Loucy (cell line): ENCODE results near the gene IHH.

ENCODE experiments used
- H2AFZ ChIP-seq: fragments of 200-600 bp; sonication (generic); 2 replicates; pipeline ENCODE4 v1.6.0; 2016; ENCODE audit warnings: antibody characterized with exemption, mild to moderate bottlenecking, low read length, moderate library complexity
- H3F3A ChIP-seq: fragments of 200-600 bp; 2 replicates; pipeline ENCODE4 v1.6.0; 2016; ENCODE audit warnings: antibody characterized with exemption, low read depth, mild to moderate bottlenecking
- H3K27me3 ChIP-seq: fragments of 200-600 bp; sonication (generic); 2 replicates; pipeline ENCODE4 v1.6.1; 2014; ENCODE audit warnings: low read length, mild to moderate bottlenecking; ENCODE audit not compliant: insufficient read depth, poor library complexity, severe bottlenecking
- H3K36me3 ChIP-seq: fragments of 200-600 bp; sonication (generic); 2 replicates; pipeline ENCODE4 v1.6.1; 2016; ENCODE audit warnings: low read length; ENCODE audit not compliant: insufficient read depth
- H3K4me1 ChIP-seq: fragments of 200-600 bp; sonication (generic); 2 replicates; pipeline ENCODE4 v1.5.1; 2014; ENCODE audit warnings: low read length, mild to moderate bottlenecking; ENCODE audit not compliant: insufficient read depth, poor library complexity, severe bottlenecking
- H3K4me2 ChIP-seq: fragments of 200-600 bp; sonication (generic); 2 replicates; pipeline ENCODE4 v1.6.0; 2014; ENCODE audit warnings: antibody characterized with exemption, low read length, low read depth, mild to moderate bottlenecking; ENCODE audit not compliant: poor library complexity, severe bottlenecking
- H3K4me3 ChIP-seq: fragments of 200-600 bp; sonication (generic); 2 replicates; pipeline ENCODE4 v1.5.1; 2014; ENCODE audit warnings: low read length, mild to moderate bottlenecking, mixed read lengths; ENCODE audit not compliant: poor library complexity, severe bottlenecking
- H3K79me2 ChIP-seq: fragments of 200-600 bp; sonication (generic); 2 replicates; pipeline ENCODE4 v1.6.1; 2014; ENCODE audit warnings: low read length; ENCODE audit not compliant: insufficient read depth
- H3K9ac ChIP-seq: fragments of 200-600 bp; sonication (generic); 2 replicates; pipeline ENCODE4 v1.6.0; 2014; ENCODE audit warnings: mild to moderate bottlenecking, low read depth, low read length, moderate library complexity; ENCODE audit not compliant: poor library complexity, severe bottlenecking
- H3K9me2 ChIP-seq: fragments of 200-600 bp; sonication (generic); replicated peaks from 2 replicates; pipeline ENCODE4 v1.6.1; 2016; ENCODE audit warnings: low read depth, low read length, mixed read lengths
- H3K9me3 ChIP-seq: fragments of 200-600 bp; sonication (generic); 2 replicates; pipeline ENCODE4 v1.6.1; 2014; ENCODE audit warnings: mild to moderate bottlenecking, antibody characterized with exemption, low read length, low read depth; ENCODE audit not compliant: insufficient read depth
- H4K20me1 ChIP-seq: fragments of 200-600 bp; sonication (generic); 2 replicates; pipeline ENCODE4 v1.6.0; 2014; ENCODE audit warnings: antibody characterized with exemption, low read length, mild to moderate bottlenecking; ENCODE audit not compliant: insufficient read depth, poor library complexity, severe bottlenecking
- EZH2phosphoT487 ChIP-seq: fragments of 200-600 bp; IDR thresholded peaks from 2 replicates; pipeline ENCODE4 v1.6.1; 2018; ENCODE audit warnings: antibody characterized with exemption, mild to moderate bottlenecking, moderate library complexity, borderline replicate concordance
- TF ChIP-seq, protein P1 (sequence below): fragments of 200-600 bp; sonication (generic); conservative IDR thresholded peaks from 2 replicates; pipeline ENCODE4 v1.5.1; 2014; ENCODE audit warnings: mild to moderate bottlenecking, antibody characterized with exemption, low read length

The IHH gene

DNA sequence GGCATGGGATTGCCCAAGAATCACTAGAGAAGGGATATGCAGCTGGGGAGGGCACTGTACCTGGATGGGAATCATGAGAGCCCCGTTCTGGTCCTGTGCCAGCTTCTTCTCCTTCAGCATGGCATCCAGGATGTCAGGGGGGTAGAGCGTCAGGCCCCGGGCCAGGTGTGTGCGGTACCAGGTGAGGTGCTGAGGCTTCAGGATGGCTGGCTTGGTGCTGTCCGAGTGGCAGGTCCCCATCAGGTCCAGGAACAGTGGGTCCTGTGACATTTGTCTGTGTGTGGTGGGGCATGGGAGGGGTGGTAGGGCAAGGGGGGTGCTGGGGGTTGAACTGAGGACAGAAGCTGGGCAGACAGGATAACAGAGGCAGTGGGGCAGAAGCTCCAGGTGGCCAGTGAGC is 32.6 kb downstream of the IHH start:
- H3K4me2 ChIP-seq, result no peak overlapping the region
- no peak overlapping the region for H2AFZ ChIP-seq
- no peak overlapping the region for H3K4me3 ChIP-seq
- H3K9me3 ChIP-seq, result no peaks in the 10 kb centered on the region
- no peaks in the 10 kb centered on the region for H3K27me3 ChIP-seq
- H3K9ac ChIP-seq, result no peak overlapping the region
- TF ChIP-seq, protein P1, sequence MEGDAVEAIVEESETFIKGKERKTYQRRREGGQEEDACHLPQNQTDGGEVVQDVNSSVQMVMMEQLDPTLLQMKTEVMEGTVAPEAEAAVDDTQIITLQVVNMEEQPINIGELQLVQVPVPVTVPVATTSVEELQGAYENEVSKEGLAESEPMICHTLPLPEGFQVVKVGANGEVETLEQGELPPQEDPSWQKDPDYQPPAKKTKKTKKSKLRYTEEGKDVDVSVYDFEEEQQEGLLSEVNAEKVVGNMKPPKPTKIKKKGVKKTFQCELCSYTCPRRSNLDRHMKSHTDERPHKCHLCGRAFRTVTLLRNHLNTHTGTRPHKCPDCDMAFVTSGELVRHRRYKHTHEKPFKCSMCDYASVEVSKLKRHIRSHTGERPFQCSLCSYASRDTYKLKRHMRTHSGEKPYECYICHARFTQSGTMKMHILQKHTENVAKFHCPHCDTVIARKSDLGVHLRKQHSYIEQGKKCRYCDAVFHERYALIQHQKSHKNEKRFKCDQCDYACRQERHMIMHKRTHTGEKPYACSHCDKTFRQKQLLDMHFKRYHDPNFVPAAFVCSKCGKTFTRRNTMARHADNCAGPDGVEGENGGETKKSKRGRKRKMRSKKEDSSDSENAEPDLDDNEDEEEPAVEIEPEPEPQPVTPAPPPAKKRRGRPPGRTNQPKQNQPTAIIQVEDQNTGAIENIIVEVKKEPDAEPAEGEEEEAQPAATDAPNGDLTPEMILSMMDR, result no peak
- no peak for TF ChIP-seq EZH2phosphoT487
- H3F3A ChIP-seq, result no peaks in the 10 kb centered on the region
- H4K20me1 ChIP-seq, result no peaks in the 10 kb centered on the region
- H3K9me2 ChIP-seq, result no peaks in the 10 kb centered on the region
- H3K4me1 ChIP-seq, result no peaks in the 10 kb centered on the region
- no peaks in the 10 kb centered on the region for H3K36me3 ChIP-seq
- no peaks in the 10 kb centered on the region for H3K79me2 ChIP-seq

GRCh38 chr2:219027511-219028055 is 33.1 kb downstream of the IHH start:
- Histone ChIP-seq H3K4me1 (no peaks in the 10 kb centered on the region), H3K4me2 (no peak overlapping the region), H3K9ac (no peak overlapping the region), H3K9me3 (no peaks in the 10 kb centered on the region), H3K36me3 (no peaks in the 10 kb centered on the region), H3K4me3 (no peak overlapping the region), H3K27me3 (no peaks in the 10 kb centered on the region), H3K79me2 (no peaks in the 10 kb centered on the region), H2AFZ (no peak overlapping the region), H3F3A (no peaks in the 10 kb centered on the region), H3K9me2 (no peaks in the 10 kb centered on the region), H4K20me1 (no peaks in the 10 kb centered on the region)
- TF ChIP-seq, protein P1, result no peak
- TF ChIP-seq EZH2phosphoT487, result no peak

- Histone ChIP-seq H3K4me2 (no peak overlapping the region), H4K20me1 (no peaks in the 10 kb centered on the region), H3K36me3 (no peaks in the 10 kb centered on the region), H3K9me3 (no peaks in the 10 kb centered on the region), H3K4me1 (no peaks in the 10 kb centered on the region), H3K9ac (no peak overlapping the region), H3F3A (no peaks in the 10 kb centered on the region), H3K4me3 (no peak overlapping the region), H3K9me2 (no peaks in the 10 kb centered on the region), H3K27me3 (no peaks in the 10 kb centered on the region), H3K79me2 (no peaks in the 10 kb centered on the region), H2AFZ (no peak overlapping the region)
- TF ChIP-seq EZH2phosphoT487, result no peak
- TF ChIP-seq, protein P1, result no peak
Measured at GRCh38 chr2:219026946-219027345, 33.8 kb downstream of the IHH start.
